GM12873 (cell line): ENCODE measurements around the gene HPS5.

Experiments
- TF ChIP-seq, protein P1 (sequence below): IDR thresholded peaks from 2 replicates; pipeline ENCODE4 v1.5.1; 2012; ENCODE audit warnings: low read depth, mild to moderate bottlenecking, moderate library complexity, low read length, control low read depth; ENCODE audit not compliant: insufficient read depth; ENCODE audit errors: missing control alignments

Gene HPS5

DNA sequence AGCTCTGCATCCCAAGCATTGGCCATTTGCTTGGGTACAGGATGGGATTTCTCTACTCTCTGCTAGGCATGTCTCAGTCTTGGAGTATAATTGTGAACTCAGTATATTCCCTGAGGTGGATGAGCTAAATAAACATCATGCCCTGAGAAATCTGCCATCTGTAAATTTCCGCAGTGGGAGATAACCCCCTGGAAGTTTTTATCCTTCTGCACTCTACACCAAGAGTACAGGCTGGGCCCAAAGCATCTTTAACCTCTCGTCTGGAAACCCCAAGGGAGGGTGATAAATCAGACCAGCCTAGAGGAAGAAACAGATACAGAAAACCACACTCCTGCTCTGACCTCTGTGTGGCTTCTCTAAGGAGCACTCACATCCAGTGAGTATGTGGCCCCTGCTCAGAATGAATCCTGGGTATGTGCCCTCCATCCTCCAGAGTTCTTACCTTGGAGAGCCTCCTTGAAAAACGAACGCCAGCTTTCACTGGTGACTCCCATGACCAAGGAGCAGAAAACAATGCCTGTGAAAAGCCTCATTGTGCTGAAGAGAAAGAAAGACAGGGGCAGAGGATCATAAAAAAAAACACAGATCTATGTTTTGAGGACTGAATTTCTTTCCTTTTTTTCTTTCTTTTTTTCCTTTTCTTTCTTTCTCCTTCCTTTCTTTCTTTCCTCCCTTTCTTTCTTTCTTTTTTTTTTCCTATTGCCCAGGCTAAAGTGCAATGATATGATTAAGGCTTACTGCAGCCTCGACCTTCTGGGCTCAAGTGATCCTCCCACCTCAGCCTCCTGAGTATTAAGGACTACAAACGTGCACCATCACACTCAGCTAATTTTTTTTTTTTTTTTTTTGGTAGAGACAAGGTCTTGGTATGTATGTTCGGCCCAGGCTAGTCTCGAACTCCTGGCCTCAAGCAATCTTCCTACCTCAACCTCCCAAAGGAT is 86.3 kb downstream of the HPS5 start:
- TF ChIP-seq, protein P1, sequence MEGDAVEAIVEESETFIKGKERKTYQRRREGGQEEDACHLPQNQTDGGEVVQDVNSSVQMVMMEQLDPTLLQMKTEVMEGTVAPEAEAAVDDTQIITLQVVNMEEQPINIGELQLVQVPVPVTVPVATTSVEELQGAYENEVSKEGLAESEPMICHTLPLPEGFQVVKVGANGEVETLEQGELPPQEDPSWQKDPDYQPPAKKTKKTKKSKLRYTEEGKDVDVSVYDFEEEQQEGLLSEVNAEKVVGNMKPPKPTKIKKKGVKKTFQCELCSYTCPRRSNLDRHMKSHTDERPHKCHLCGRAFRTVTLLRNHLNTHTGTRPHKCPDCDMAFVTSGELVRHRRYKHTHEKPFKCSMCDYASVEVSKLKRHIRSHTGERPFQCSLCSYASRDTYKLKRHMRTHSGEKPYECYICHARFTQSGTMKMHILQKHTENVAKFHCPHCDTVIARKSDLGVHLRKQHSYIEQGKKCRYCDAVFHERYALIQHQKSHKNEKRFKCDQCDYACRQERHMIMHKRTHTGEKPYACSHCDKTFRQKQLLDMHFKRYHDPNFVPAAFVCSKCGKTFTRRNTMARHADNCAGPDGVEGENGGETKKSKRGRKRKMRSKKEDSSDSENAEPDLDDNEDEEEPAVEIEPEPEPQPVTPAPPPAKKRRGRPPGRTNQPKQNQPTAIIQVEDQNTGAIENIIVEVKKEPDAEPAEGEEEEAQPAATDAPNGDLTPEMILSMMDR, result no peak

DNA sequence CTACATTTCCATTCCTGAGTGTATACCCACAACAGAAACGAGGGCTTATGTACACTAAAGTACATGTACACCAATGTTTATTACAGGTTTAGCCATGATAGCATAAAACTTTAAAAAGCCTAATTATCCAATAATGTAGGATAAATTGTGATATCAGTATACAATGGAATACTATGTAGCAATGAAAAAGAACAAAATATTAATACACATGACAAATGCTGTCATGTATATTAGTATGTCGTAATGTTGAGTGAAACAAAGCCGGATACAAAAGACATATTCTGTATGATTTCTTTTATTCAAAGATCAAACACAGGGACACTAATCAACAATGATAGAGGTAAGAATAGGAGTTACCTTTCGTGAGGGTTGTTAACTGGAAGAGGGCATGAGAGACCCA is 88.0 kb downstream of the HPS5 start:
- TF ChIP-seq, protein P1, result no peak

DNA sequence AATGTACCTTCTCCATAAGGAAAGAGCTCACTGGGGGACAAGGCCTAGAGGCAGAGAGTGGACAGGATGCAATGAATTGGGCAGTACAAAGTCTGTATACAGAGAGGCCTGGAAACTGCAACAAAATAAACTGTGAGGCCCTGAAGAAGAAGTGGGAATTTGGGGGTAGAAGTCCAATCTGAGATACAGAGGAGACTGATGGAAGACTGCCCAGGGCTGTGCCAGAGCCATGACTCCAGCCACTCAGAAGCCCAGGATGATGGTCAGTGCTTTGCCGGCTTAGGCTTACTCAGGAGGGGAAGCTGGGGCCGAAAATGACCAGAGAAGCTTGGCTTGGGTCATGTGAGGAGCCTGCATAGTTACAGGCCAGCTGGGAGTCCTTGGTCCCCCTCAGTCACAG is 91.1 kb downstream of the HPS5 start:
- TF ChIP-seq, protein P1, result no peak

DNA sequence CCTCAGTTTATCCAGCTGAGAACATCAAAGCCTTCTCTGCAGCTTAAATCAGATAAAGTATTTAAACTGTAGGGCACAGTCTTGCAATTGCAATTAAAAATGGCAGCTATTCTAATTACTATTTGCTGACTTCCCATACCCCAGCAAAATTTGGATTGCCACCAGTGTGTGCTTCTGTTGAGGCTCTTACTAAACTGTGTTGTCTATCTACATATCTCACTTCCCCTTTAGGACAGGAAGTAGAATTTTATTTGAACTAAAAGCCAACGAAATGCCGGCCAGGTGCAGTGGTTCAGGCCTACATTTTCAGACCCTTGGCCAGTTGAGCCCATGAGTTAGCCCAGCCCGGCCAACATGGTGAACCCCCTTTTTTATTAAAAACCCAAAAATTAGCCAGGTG is 92.4 kb downstream of the HPS5 start:
- TF ChIP-seq, protein P1, result no peak
